H54 (cell line): ENCODE data around the gene ADCY4.
A peak's percentile ranks its signal among the peaks of the same experiment; 100 is the strongest.

ENCODE experiments used
- DNase-seq: peaks from one replicate; pipeline ENCODE4 v3.0.0; 2011; ENCODE audit warnings: low spot score, mixed read lengths; ENCODE audit not compliant: insufficient read length
- FAIRE-seq: peaks from 3 replicates; lab custom pipeline; 2011; peaks lifted over from hg19 to GRCh38; lab: Jason Lieb, UNC
- POLR2A ChIP-seq: IDR thresholded peaks from 2 replicates; pipeline ENCODE4 v1.6.1; 2011; ENCODE audit warnings: low read depth, mild to moderate bottlenecking, low read length

ADCY4 gene

DNA sequence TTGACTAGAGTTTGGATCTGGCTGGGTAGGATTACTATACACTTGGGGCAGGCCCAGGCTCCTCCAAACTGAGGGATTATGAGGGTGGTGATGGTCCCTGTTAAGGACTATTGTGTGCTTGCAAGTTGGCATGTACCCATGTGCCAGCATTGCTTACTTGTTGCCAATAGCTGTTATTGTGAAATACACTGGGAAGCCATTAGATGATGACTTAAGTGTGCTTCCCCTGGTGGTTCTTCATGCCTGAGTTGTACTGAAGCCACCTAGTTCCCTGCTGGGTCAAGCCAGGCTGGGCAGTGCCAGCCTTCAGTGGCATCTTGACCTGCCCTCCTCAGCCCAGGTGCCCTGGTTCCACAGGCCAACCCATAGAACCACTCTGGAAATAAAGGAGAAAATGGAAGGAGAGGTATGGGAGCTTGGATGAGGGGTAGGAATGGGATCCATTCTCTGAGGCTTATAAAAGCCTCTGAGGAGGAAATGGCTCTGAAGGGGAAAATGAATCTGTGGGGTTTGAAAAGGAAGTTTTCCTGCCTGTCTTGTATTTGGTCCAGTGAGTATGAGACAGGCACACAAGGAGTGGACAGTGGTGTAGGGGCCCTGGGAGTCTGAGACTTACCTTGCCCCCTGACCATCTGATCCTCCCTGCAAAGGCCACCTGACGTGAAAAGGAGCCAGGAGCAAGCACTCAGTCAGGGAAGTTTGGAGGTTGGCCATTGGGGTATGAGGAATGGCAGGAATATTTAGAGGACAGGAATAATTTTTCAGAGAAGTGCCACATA is 22.8 kb downstream of the ADCY4 start:
- DNase-seq (no peak), FAIRE-seq (no peak)
- no peak for TF ChIP-seq POLR2A

DNA sequence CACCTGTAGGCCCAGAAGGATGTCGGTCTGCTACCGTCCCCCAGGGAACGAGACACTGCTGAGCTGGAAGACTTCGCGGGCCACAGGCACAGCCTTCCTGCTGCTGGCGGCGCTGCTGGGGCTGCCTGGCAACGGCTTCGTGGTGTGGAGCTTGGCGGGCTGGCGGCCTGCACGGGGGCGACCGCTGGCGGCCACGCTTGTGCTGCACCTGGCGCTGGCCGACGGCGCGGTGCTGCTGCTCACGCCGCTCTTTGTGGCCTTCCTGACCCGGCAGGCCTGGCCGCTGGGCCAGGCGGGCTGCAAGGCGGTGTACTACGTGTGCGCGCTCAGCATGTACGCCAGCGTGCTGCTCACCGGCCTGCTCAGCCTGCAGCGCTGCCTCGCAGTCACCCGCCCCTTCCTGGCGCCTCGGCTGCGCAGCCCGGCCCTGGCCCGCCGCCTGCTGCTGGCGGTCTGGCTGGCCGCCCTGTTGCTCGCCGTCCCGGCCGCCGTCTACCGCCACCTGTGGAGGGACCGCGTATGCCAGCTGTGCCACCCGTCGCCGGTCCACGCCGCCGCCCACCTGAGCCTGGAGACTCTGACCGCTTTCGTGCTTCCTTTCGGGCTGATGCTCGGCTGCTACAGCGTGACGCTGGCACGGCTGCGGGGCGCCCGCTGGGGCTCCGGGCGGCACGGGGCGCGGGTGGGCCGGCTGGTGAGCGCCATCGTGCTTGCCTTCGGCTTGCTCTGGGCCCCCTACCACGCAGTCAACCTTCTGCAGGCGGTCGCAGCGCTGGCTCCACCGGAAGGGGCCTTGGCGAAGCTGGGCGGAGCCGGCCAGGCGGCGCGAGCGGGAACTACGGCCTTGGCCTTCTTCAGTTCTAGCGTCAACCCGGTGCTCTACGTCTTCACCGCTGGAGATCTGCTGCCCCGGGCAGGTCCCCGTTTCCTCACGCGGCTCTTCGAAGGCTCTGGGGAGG is 23.9 kb downstream of the ADCY4 start, which contains the start of gene LTB4R:
Gene LTB4R, plus strand, starts transcription at position 857 of the 959 bp plus-strand sequence. CDS start 4,150 bp downstream, outside the sequence.
- no peak for FAIRE-seq

DNA sequence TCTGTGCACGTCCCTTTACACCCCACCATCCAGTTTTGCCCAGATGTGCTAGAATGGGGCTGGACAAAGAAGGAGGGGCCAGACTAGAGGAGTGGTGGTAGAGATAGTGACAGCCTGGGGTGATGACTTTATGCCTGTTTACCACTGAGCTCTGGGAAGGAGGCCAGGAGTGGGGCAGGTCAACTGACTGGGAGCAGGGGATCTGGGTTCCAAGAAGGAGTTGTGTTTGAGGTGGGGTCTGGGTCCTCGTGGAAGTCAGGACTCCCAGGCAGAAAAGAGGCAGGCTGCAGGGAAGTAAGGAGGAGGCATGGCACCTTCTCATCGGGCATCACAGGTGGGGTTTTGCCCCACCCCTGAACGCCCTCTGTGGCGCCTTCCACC is 24.6 kb downstream of the ADCY4 start:
- no peak for TF ChIP-seq POLR2A
- no peak for DNase-seq
- no peak for FAIRE-seq

More for the DNA sequence above, 23.9 kb downstream of the ADCY4 start, which contains the start of gene LTB4R:
- TF ChIP-seq POLR2A, result no peak
- DNase-seq, result no peak

DNA sequence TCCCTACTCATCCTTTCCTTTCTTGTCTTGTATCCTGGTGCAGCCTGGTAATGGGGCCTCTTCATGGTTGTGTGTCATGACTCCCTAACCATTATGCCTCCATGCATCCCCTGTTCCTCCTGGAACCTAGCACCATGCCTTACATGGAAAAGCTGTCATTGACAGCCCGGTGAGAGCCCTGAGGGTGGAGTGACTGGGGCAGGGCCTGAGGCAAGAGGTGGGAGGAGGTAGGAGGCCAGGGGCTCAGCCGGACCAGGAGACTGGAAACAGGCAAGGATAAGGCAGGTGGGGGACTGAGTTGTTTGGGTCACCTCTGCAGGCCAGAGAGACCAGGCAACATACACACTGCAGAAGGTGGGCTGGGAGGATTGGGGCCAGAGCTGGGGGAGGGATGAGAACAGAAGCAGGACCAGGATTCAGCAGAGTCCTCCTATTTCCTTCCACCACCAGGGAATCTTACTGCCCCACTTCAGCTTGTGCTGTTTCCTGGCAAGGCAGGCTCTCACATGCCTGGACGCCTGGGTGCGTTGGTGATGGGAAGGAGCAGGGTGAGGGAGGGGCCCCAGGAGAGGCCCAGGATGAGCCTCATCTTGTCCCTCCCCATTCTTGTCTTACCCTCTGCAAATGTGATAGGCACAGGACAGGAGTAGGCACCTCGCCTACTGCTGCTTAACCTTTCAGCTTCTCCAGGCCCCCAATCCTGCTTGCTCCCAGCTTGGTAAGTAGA is 25.2 kb downstream of the ADCY4 start, which contains the start of gene LTB4R2:
Gene LTB4R2, plus strand, starts transcription at position 603 of the 727 bp plus-strand sequence. CDS start 525 bp downstream, outside the sequence.
- no peak for DNase-seq
- no peak for TF ChIP-seq POLR2A
- FAIRE-seq, result no peak

DNA sequence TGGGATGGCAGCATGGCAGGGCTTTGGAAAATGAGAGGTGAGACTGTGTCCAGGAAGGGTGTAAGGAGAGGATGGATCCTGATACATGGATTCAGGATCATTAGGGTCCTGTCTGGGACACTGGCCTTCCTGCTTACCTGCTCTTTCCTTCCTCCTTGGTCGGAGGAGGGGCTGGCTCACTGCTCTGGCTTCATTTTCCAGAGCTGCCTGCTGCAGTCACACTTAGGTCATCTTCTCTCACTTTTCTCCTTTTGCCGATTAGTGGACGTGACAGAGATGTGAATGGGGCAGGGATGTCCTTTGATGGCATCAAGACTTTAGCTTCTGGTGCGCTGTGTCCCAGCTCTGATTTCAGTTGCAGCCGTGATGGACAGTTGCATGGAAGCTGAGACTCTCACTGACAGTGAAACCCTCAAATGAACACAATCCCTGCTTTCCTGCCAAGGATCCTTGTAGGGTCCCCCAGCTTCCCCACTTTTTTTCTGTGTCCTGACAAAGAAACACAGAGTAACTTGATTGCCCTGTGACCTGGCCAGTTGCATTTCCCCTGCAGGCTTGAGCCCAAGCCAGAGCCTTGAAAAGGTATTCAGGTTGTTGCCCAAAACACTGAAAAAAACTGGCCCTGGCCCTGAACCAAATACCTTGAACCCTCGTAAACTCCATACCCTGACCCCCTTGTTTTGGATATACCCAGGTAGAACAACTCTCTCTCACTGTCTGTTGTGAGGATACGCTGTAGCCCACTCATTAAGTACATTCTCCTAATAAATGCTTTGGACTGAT is 26.3 kb downstream of the ADCY4 start:
- no peak for DNase-seq
- TF ChIP-seq POLR2A, result no peak
- FAIRE-seq, result no peak

DNA sequence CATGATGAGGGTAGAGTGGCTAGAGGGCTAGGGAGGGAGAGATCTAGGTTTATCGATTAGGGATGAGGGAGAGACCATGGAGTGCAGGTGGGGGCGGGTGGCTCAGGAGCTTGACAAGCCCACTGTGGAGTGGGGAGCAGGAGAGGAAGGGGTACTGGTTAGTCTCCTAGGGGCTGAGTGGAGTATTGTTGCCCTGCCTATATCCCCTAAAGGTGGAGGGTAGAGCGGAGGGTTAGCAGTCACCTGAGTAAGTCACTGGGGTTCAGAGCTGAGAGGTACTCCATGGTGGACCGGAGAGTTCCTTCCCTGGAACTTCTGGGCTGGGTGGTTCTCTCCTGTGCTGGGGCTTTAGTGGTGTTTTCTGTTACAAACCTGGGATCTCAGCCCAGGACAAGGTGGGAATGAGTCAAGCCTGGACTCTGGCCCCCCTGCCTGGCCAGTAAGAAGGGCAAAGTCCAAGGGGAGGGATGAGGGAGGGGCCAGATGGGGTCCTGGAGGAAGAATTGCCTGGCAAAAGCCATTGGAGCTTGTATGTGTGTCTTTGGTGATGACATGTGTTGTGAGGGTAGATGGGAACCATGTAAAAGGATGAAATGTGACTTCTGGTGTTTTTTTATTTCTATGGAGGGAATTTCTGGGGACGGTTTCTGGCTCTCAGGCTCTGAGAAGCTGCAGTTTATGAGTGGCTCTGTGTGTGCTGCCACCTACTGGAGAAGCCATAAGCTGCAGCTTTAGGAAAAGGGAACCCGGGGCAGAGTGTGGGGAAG is 27.1 kb downstream of the ADCY4 start, which contains the start of gene CIDEB:
Gene CIDEB, minus strand, starts transcription at position 403 of the 767 bp plus-strand sequence. Its CDS starts 119 bp downstream, at position 284.
- DNase-seq, result peak; percentile 65
- TF ChIP-seq POLR2A, result no peak
- no peak for FAIRE-seq

DNA sequence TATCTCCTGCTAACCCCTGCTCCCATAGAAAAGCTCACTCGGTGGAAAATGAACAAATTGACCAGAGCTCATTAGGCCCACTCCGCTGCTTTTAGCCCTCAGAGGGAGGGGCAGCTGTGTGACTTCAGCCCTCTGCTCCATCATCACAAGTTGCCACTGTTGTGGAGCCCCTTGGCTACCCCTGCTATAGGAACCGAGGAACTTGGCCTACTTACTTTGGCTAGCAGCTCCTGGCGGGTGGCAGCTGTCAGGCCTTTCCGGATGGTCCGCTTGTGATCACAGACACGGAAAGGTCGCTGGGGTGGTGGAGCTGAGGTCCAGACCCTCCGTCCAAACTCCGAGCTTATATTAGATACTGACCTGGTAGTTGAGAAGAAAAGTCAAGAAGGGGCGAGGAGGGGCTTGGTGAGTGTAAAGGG is 27.7 kb downstream of the ADCY4 start:
- FAIRE-seq (no peak), DNase-seq (no peak)
- no peak for TF ChIP-seq POLR2A

DNA sequence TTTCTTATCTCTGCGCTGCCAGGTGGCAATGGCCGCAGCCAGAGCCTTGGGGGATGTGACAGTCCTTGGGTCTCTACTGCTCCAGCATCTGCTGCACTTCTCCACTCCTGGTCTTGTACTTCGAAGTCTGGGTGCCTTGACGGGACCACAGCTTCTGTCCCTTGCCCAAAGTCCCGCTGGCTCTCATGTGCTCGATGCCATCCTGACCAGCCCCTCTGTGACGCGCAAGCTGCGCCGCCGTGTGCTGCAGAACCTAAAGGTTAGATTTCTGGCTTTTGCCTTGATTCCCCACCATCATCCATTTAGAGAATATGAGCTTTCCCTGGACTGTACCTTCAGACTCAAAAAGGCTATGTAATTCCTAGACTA is 30.9 kb downstream of the ADCY4 start:
- FAIRE-seq, result no peak
- TF ChIP-seq POLR2A, result no peak
- DNase-seq, result no peak

DNA sequence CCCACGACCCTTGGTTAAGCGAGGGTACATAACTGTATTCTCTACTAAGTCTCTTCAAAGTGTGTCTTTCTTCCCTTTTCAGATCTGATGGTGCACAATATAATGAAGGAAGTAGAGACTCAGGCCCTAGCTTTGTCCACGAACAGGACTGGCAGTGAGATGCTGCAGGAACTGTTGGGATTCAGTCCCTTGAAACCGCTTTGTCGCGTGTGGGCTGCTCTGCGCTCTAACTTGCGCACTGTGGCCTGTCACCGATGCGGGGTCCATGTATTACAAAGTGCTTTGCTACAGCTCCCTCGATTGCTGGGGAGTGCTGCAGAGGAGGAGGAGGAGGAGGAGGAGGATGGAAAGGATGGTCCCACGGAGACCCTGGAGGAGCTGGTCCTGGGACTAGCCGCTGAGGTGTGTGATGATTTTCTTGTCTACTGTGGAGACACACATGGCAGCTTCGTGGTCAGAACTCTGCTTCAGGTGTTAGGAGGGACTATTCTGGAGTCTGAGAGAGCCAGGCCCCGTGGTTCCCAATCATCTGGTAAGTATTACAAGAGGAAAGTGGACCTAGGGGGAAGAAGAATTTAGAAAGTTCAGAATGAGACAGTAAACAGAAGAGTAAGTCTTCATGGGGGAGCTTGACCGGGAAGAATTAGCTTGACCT is 34.4 kb downstream of the ADCY4 start:
- no peak for TF ChIP-seq POLR2A
- no peak for FAIRE-seq
- no peak for DNase-seq

DNA sequence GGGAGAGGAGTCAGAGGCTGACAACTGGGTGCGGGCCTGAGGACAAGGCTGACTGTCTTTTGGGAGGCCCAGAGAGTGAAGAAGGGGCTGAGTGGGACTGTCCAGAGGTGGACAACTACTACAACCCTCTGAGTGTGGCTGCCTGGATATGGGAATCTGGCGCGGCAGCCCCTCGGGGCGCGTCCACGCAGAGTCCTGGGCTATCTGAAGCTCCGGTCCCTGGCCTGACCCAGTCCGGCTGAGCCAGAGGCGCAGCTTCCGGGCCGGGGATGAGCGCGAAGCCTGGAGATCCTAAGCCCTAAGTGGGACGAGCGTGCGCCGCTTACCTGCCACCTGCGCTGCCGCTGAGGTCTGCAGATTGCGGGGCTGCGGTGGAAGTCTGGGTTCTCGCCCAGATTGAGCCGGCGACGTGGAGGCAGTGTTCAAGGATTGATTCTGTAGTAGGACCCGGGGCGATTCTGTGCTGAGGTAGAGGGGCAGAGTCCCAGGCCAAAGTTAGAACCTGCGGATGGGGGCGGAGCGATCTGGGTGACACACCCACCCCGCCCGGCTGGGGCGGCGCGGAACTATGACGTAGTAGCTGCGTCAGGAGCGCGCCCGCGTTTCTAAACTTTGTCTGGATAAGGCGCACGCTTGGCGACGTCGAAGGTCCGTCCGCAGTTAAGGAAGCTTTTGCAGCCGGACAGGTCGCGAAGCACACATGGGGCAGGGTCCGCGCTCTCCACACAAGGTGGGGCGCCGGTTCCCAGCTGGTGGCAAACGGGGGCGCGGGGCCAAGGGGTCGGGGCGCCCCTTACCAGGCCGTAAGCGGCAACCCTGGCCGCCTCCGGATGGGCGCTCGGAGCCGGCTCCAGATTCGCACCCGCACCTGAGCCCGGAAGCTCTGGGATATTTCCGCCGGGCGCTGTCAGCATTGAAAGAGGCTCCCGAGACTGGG is 35.3 kb downstream of the ADCY4 start, which contains the start of the genes DHRS1 and NOP9:
Gene DHRS1, minus strand, starts transcription at position 526 of the 937 bp plus-strand sequence. CDS start 674 bp downstream, outside the sequence.
Gene NOP9, plus strand, starts transcription at position 596 of the 937 bp plus-strand sequence. Its CDS starts 105 bp downstream, at position 701.
- peak; percentile 43 for FAIRE-seq
- peak; percentile 59 for TF ChIP-seq POLR2A
- DNase-seq, result peak; percentile 53
